C4-2B (cell line): ENCODE results near the gene DNMT3B.

Source experiments
- CTCF ChIP-seq: fragments of 450-650 bp; conservative IDR thresholded peaks from 2 replicates; pipeline ENCODE4 v1.5.1; 2017; ENCODE audit warnings: mild to moderate bottlenecking
- ZFX ChIP-seq: fragments of 450-650 bp; IDR thresholded peaks from 2 replicates; pipeline ENCODE4 v1.6.1; 2017

GRCh38 chr20:32858189-32858588, 96.0 kb downstream of the DNMT3B start:
- no peak for TF ChIP-seq CTCF
- no peak for TF ChIP-seq ZFX
